ENCODE measurements around the gene TSR3. TPM values are rescaled to one million over a fixed set of nuclear protein-coding genes. Genes with fewer than 3 reads are reported as not detected.

The TSR3 gene
- total RNA-seq, 1 experiment from 2014 or later: 117 TPM

GRCh38 chr16:1367486-1368174 lies 16.0 kb upstream of the TSR3 start:
- no peaks in the 10 kb centered on the region for H4K20me1 ChIP-seq (ENCODE audit: low read length)
- H3K4me2 ChIP-seq (ENCODE audit: low read length): no peak overlapping the region
- no peak for TF ChIP-seq EZH2 (IDR thresholded peaks at IDR 0.05; ENCODE audit: low read length, unreplicated experiment)
- TF ChIP-seq EZH2phosphoT487 (IDR thresholded peaks at IDR 0.05; ENCODE audit: borderline replicate concordance, low read length): no peak
- no peak for TF ChIP-seq CTCF (conservative IDR thresholded peaks at IDR 0.05; ENCODE audit: low read depth, low read length)
- H3K4me1 ChIP-seq (ENCODE audit: insufficient read depth, low read length): no peaks in the 10 kb centered on the region
- H3K9me3 ChIP-seq (ENCODE audit: low read length): no peaks in the 10 kb centered on the region
- intact Hi-C loops (cut with micrococcal nuclease): no loop called here
- no peaks in the 10 kb centered on the region for H3K27me3 ChIP-seq (ENCODE audit: low read length)
- H3K27ac ChIP-seq (ENCODE audit: low read length): no peak overlapping the region
- peaks cover 11% of the 10 kb centered on the region for H3K79me2 ChIP-seq (ENCODE audit: low read length)
- H3K9me2 ChIP-seq (replicated peaks; ENCODE audit: low read length): no peaks in the 10 kb centered on the region
- no TSS peak for BruUV-seq (replicated peaks)
- ATAC-seq (no peak), DNase-seq (no peak)
- ChIA-PET CTCF (no interaction called here), POLR2A (ENCODE audit: unreplicated experiment) (no interaction called here)
- H3F3A ChIP-seq (ENCODE audit: low read length, unreplicated experiment): no peaks in the 10 kb centered on the region
- no peak overlapping the region for H3K9ac ChIP-seq (ENCODE audit: low read length)
- H2AFZ ChIP-seq (ENCODE audit: low read length): no peak overlapping the region
- no peak overlapping the region for H3K4me3 ChIP-seq (ENCODE audit: low read length)
- H3K36me3 ChIP-seq (ENCODE audit: low read depth, low read length): peaks cover 14% of the 10 kb centered on the region

- no peak for DNase-seq
- POLR2A ChIA-PET (ENCODE audit: unreplicated experiment): no interaction called here
- Histone ChIP-seq H3K4me1 (ENCODE audit: insufficient read depth, low read length) (no peaks in the 10 kb centered on the region), H3K9me2 (replicated peaks; ENCODE audit: low read length) (no peaks in the 10 kb centered on the region), H3K4me2 (ENCODE audit: low read length) (no peak overlapping the region), H3K4me3 (ENCODE audit: low read length) (no peak overlapping the region), H3K9me3 (ENCODE audit: low read length) (no peaks in the 10 kb centered on the region), H3K79me2 (ENCODE audit: low read length) (peaks cover 19% of the 10 kb centered on the region), H3K27me3 (ENCODE audit: low read length) (no peaks in the 10 kb centered on the region), H3F3A (ENCODE audit: low read length, unreplicated experiment) (no peaks in the 10 kb centered on the region), H3K9ac (ENCODE audit: low read length) (no peak overlapping the region), H3K27ac (ENCODE audit: low read length) (no peak overlapping the region), H3K36me3 (ENCODE audit: low read depth, low read length) (peaks cover 15% of the 10 kb centered on the region), H2AFZ (ENCODE audit: low read length) (no peak overlapping the region), H4K20me1 (ENCODE audit: low read length) (no peaks in the 10 kb centered on the region)
- TF ChIP-seq EZH2phosphoT487 (IDR thresholded peaks at IDR 0.05; ENCODE audit: borderline replicate concordance, low read length): no peak
- TF ChIP-seq CTCF (conservative IDR thresholded peaks at IDR 0.05; ENCODE audit: low read depth, low read length): no peak
- TF ChIP-seq EZH2 (IDR thresholded peaks at IDR 0.05; ENCODE audit: low read length, unreplicated experiment): no peak
- CTCF ChIA-PET: no interaction called here
- ATAC-seq: no peak
- intact Hi-C loops (cut with micrococcal nuclease): no loop called here
- no TSS peak for BruUV-seq (replicated peaks)
Observed at GRCh38 chr16:1366712-1367299, 15.1 kb upstream of the TSR3 start.

- CTCF ChIA-PET: no interaction called here
- POLR2A ChIA-PET (ENCODE audit: unreplicated experiment): no interaction called here
- ATAC-seq: no peak
Observed at GRCh38 chr16:1366060-1366711, 14.5 kb upstream of the TSR3 start.

More at GRCh38 chr16:1366060-1366711, 14.5 kb upstream of the TSR3 start:
- Histone ChIP-seq H3K27ac (ENCODE audit: low read length) (no peak overlapping the region), H3K79me2 (ENCODE audit: low read length) (peaks cover 20% of the 10 kb centered on the region), H3K9me3 (ENCODE audit: low read length) (no peaks in the 10 kb centered on the region), H3K36me3 (ENCODE audit: low read depth, low read length) (peaks cover 15% of the 10 kb centered on the region), H3K27me3 (ENCODE audit: low read length) (no peaks in the 10 kb centered on the region), H3K4me3 (ENCODE audit: low read length) (no peak overlapping the region), H2AFZ (ENCODE audit: low read length) (no peak overlapping the region), H3K4me1 (ENCODE audit: insufficient read depth, low read length) (no peaks in the 10 kb centered on the region), H3F3A (ENCODE audit: low read length, unreplicated experiment) (no peaks in the 10 kb centered on the region), H3K9ac (ENCODE audit: low read length) (no peak overlapping the region), H3K4me2 (ENCODE audit: low read length) (no peak overlapping the region), H4K20me1 (ENCODE audit: low read length) (no peaks in the 10 kb centered on the region), H3K9me2 (replicated peaks; ENCODE audit: low read length) (no peaks in the 10 kb centered on the region)
- no peak for DNase-seq
- intact Hi-C loops (cut with micrococcal nuclease): no loop called here
- no peak for TF ChIP-seq EZH2 (IDR thresholded peaks at IDR 0.05; ENCODE audit: low read length, unreplicated experiment)
- TF ChIP-seq CTCF (conservative IDR thresholded peaks at IDR 0.05; ENCODE audit: low read depth, low read length): no peak
- no peak for TF ChIP-seq EZH2phosphoT487 (IDR thresholded peaks at IDR 0.05; ENCODE audit: borderline replicate concordance, low read length)
- BruUV-seq (replicated peaks): no TSS peak
